ENCODE measurements around the gene FA2H.

DNA sequence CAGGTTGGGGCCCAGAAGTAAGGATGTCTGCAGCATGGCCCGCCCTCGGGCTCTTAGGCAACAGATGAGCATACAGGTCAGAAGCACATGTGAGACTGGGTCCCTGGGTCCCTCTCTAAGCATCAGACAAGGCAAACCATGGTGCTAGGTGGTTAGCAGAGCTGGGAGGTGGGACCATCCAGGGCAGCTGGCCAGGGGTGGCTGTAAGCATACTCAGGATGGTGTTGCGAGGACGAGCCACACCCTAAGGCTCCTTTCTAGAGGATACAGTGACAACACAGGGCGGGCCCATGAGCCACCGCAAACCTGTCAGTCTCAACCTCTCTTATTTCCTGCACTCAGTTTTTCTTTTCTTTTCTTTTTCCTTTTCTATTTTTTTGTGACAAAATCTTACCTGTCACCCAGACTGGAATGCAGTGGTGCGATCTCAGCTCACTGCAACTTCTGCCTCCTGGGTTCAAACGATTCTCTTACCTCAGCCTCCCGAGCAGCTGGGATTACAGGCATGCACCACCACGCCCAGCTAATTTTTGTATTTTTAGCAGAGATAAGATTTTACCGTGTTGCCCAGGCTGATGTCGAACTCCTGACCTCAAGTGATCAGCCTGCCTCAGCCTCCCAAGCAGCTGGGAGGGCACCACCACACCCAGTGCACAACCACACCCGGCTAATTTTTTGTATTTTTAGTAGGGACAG, 3.6 kb downstream of the FA2H start:
- no peak for TF ChIP-seq EZH2phosphoT487 (IDR thresholded peaks at IDR 0.05)
- no peak for TF ChIP-seq CTCF (IDR thresholded peaks at IDR 0.05)
